ENCODE data around the gene ANTKMT.
A peak's percentile ranks its signal among the peaks of the same experiment; 100 is the strongest.

Gene ANTKMT

GRCh38 chr16:684961-685696 lies 35.8 kb upstream of the ANTKMT start:
- TF ChIP-seq RAD21 (IDR thresholded peaks at IDR 0.05; ENCODE audit: low read depth) (no peak), ZBTB7A (IDR thresholded peaks at IDR 0.05; ENCODE audit: low read depth) (no peak), REST (IDR thresholded peaks at IDR 0.05; ENCODE audit: low read depth) (no peak), TAF1 (IDR thresholded peaks at IDR 0.05; ENCODE audit: low read depth) (no peak), CEBPB (IDR thresholded peaks at IDR 0.05) (no peak), NFIC (IDR thresholded peaks at IDR 0.05) (no peak), EGR1 (IDR thresholded peaks at IDR 0.05) (no peak), USF1 (IDR thresholded peaks at IDR 0.05) (no peak), CREB1 (IDR thresholded peaks at IDR 0.05; ENCODE audit: low read depth) (no peak), EP300 (IDR thresholded peaks at IDR 0.05; ENCODE audit: borderline replicate concordance) (no peak), FOXM1 (IDR thresholded peaks at IDR 0.05; ENCODE audit: borderline replicate concordance, low read depth) (no peak), TCF12 (IDR thresholded peaks at IDR 0.05; ENCODE audit: low read depth) (no peak), YY1 (IDR thresholded peaks at IDR 0.05; ENCODE audit: low read depth) (no peak), TEAD4 (IDR thresholded peaks at IDR 0.05) (no peak), MAX (IDR thresholded peaks at IDR 0.05) (no peak)

GRCh38 chr16:685967-686366 lies 35.0 kb upstream of the ANTKMT start:
- TF ChIP-seq RAD21 (IDR thresholded peaks at IDR 0.05; ENCODE audit: low read depth) (0 out of 2 replicates have a peak, but pooled peaks have one; percentile 12), MAX (IDR thresholded peaks at IDR 0.05) (no peak; the same call in 1 of the 2 replicates)

GRCh38 chr16:686459-687260 lies 34.3 kb upstream of the ANTKMT start:
- TF ChIP-seq TAF1 (IDR thresholded peaks at IDR 0.05; ENCODE audit: low read depth), result no peak
- TF ChIP-seq YY1 (IDR thresholded peaks at IDR 0.05; ENCODE audit: low read depth), result no peak
- TF ChIP-seq CREB1 (IDR thresholded peaks at IDR 0.05; ENCODE audit: low read depth), result no peak
- no peak for TF ChIP-seq NFIC (IDR thresholded peaks at IDR 0.05)
- no peak for TF ChIP-seq ZBTB7A (IDR thresholded peaks at IDR 0.05; ENCODE audit: low read depth)
- TF ChIP-seq CEBPB (IDR thresholded peaks at IDR 0.05), result no peak
- TF ChIP-seq FOXM1 (IDR thresholded peaks at IDR 0.05; ENCODE audit: borderline replicate concordance, low read depth), result no peak
- no peak for TF ChIP-seq MAX (IDR thresholded peaks at IDR 0.05)
- TF ChIP-seq REST (IDR thresholded peaks at IDR 0.05; ENCODE audit: low read depth), result no peak
- TF ChIP-seq RAD21 (IDR thresholded peaks at IDR 0.05; ENCODE audit: low read depth), result no peak
- TF ChIP-seq TEAD4 (IDR thresholded peaks at IDR 0.05), result no peak
- no peak for TF ChIP-seq EGR1 (IDR thresholded peaks at IDR 0.05)
- TF ChIP-seq USF1 (IDR thresholded peaks at IDR 0.05), result no peak

- TF ChIP-seq EGR1 (IDR thresholded peaks at IDR 0.05), result no peak
- TF ChIP-seq NFIC (IDR thresholded peaks at IDR 0.05), result no peak
- no peak for TF ChIP-seq YY1 (IDR thresholded peaks at IDR 0.05; ENCODE audit: low read depth)
- TF ChIP-seq TCF12 (IDR thresholded peaks at IDR 0.05; ENCODE audit: low read depth), result no peak
- TF ChIP-seq ZBTB7A (IDR thresholded peaks at IDR 0.05; ENCODE audit: low read depth), result no peak
- TF ChIP-seq MAX (IDR thresholded peaks at IDR 0.05), result no peak
- TF ChIP-seq FOXM1 (IDR thresholded peaks at IDR 0.05; ENCODE audit: borderline replicate concordance, low read depth), result no peak
Observed at GRCh38 chr16:687499-687898, 33.4 kb upstream of the ANTKMT start.
